ENCODE results near the gene DGKI. TPM values are rescaled to one million over a fixed set of nuclear protein-coding genes. Genes with fewer than 3 reads are reported as not detected.

DGKI gene
- total and polyA plus RNA-seq, 2 of the 4 experiments (the other 2 are of a cell fraction): 3.9 to 15.8 TPM

DNA sequence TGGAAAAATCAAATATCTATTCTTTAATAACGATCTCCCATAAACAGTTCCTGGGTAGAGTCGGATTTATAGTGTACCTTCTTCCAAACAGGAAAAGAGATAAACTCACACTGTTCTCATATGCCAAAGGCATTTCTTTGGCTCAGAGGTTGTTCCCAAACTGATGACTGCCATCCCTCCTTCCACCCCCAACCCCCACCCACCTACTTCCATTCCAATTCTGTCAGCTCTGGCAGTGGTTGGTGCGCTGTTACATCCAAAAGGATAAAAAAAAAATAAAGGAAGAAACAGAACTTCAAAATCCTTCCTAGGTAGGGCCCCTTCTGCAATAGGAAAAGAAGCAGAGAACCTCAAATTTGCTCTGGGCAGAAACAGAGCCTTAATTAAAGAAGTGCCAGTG is 104.7 kb downstream of the DGKI start:
- Histone ChIP-seq H2BK20ac (ENCODE audit: low read depth, low read length) (no peak overlapping the region), H4K8ac (ENCODE audit: low read depth in 2 of 2, low read length in 2 of 2) (no peak overlapping the region), H4K20me1 (ENCODE audit: insufficient read depth, low read length) (no peaks in the 10 kb centered on the region), H3K9me1 (ENCODE audit: insufficient read depth, low read length) (no peaks in the 10 kb centered on the region; the same call in 1 of the 2 replicates), H3K4ac (ENCODE audit: low read depth, low read length) (no peak overlapping the region), H3K27me3 (ENCODE audit: control insufficient read depth, insufficient read depth, low read length) (no peaks in the 10 kb centered on the region), H2AK9ac (replicated peaks; ENCODE audit: low read depth, low read length, poor library complexity) (no peak overlapping the region), H4K91ac (ENCODE audit: insufficient read depth, low read depth, low read length) (no peak overlapping the region), H3K9ac (ENCODE audit: low read depth, low read length) (no peak overlapping the region), H3K56ac (ENCODE audit: extremely low read depth, insufficient read depth, low read length) (no peak overlapping the region), H2AK5ac (ENCODE audit: low read depth, low read length) (no peak overlapping the region), H3K18ac (ENCODE audit: low read depth, low read length) (no peak overlapping the region), H3K23ac (ENCODE audit: low read depth, low read length) (no peak overlapping the region), H3K14ac (replicated peaks; ENCODE audit: low read depth, low read length) (no peak overlapping the region), H3K27ac (ENCODE audit: insufficient read depth, low read length) (no peak overlapping the region), H2BK120ac (ENCODE audit: low read depth, low read length) (no peak overlapping the region), H2BK15ac (ENCODE audit: low read depth, low read length) (no peak overlapping the region), H3K4me3 (ENCODE audit: insufficient read depth, low read depth, low read length) (no peak overlapping the region), H3K4me2 (ENCODE audit: low read depth, low read length) (no peak overlapping the region), H2AFZ (replicated peaks; ENCODE audit: low read length, poor library complexity) (no peak overlapping the region), H2BK5ac (ENCODE audit: low read depth, low read length, poor library complexity, severe bottlenecking) (no peak overlapping the region), H3K4me1 (ENCODE audit: control insufficient read depth, insufficient read depth, low read length) (no peaks in the 10 kb centered on the region), H3K79me1 (ENCODE audit: low read depth in 1 of 2, low read length in 2 of 2) (no peaks in the 10 kb centered on the region), H4K5ac (ENCODE audit: low read depth, low read length) (no peak overlapping the region), H3K9me3 (ENCODE audit: control insufficient read depth, insufficient read depth, low read length) (no peaks in the 10 kb centered on the region), H3K36me3 (ENCODE audit: control insufficient read depth, insufficient read depth, low read length) (no peaks in the 10 kb centered on the region)
- in situ Hi-C loops (cut with MboI; ENCODE audit: low sequenced_read_pairs) (no loop called here), dilution Hi-C loops (cut with HindIII; ENCODE audit: low sequenced_read_pairs, unreplicated experiment) (no loop called here), intact Hi-C loops (cut with micrococcal nuclease) (no loop called here)
- POLR2A ChIA-PET (ENCODE audit: unreplicated experiment): no interaction called here
- TF ChIP-seq RFX5 (IDR thresholded peaks at IDR 0.05; ENCODE audit: low read depth, low read length): no peak
- no peak for TF ChIP-seq SMC3 (IDR thresholded peaks at IDR 0.05; ENCODE audit: low read depth, low read length)
- TF ChIP-seq POLR2A (IDR thresholded peaks at IDR 0.05; ENCODE audit: low read depth, low read length): no peak
- CTCF ChIA-PET: no interaction called here
- no peak for ATAC-seq (ENCODE audit: low read depth)
- no peak for DNase-seq
- WGBS, 2 experiments (ENCODE audit: extremely low coverage in 2 of 2, insufficient read length in 1 of 2): no CpG with 5 or more reads among the region's 3 CpGs
- BruUV-seq (replicated peaks): no TSS peak
